KMS-11 (cell line): ENCODE data around the gene UQCRC1.

Experiments used
- H2AFZ ChIP-seq: fragments of 200-600 bp; sonication (generic); 2 replicates; pipeline ENCODE4 v1.6.1; 2016; ENCODE audit warnings: antibody characterized with exemption, mixed run types, low read depth
- H3K27ac ChIP-seq: fragments of 200-600 bp; sonication (generic); 2 replicates; pipeline ENCODE4 v1.6.1; 2016; ENCODE audit warnings: mild to moderate bottlenecking, mixed run types
- H3K27me3 ChIP-seq: fragments of 200-600 bp; sonication (generic); 2 replicates; pipeline ENCODE4 v1.6.1; 2017; ENCODE audit warnings: mild to moderate bottlenecking, low read depth, mixed run types, moderate library complexity; ENCODE audit not compliant: insufficient read depth
- H3K36me3 ChIP-seq: fragments of 200-600 bp; sonication (generic); 2 replicates; pipeline ENCODE4 v1.6.1; 2017; ENCODE audit warnings: mild to moderate bottlenecking, mixed run types; ENCODE audit not compliant: insufficient read depth
- H3K4me1 ChIP-seq: fragments of 200-600 bp; sonication (generic); 2 replicates; pipeline ENCODE4 v1.6.1; 2016; ENCODE audit warnings: mild to moderate bottlenecking, low read depth, mixed run types; ENCODE audit not compliant: poor library complexity, severe bottlenecking
- H3K4me2 ChIP-seq: fragments of 200-600 bp; sonication (generic); 2 replicates; pipeline ENCODE4 v1.7.0; 2016; ENCODE audit warnings: mild to moderate bottlenecking, mixed run types
- H3K4me3 ChIP-seq: fragments of 200-600 bp; sonication (generic); IDR thresholded peaks from 2 replicates; pipeline ENCODE4 v1.6.1; 2017; ENCODE audit warnings: low read depth, low read length, mixed read lengths; ENCODE audit not compliant: insufficient read depth
- H3K79me2 ChIP-seq: fragments of 200-600 bp; sonication (generic); 2 replicates; pipeline ENCODE4 v1.6.1; 2016; ENCODE audit warnings: low read depth, mixed run types; ENCODE audit not compliant: insufficient read depth
- H3K9ac ChIP-seq: fragments of 200-600 bp; sonication (generic); 2 replicates; pipeline ENCODE4 v1.6.1; 2016; ENCODE audit warnings: mild to moderate bottlenecking, mixed run types
- H4K20me1 ChIP-seq: fragments of 200-600 bp; sonication (generic); 2 replicates; pipeline ENCODE4 v1.6.1; 2016; ENCODE audit warnings: mild to moderate bottlenecking, mixed run types; ENCODE audit not compliant: insufficient read depth
- TF ChIP-seq, protein P1 (sequence below): fragments of 200-600 bp; sonication (generic); conservative IDR thresholded peaks from 2 replicates; pipeline ENCODE4 v1.6.1; 2017; ENCODE audit warnings: low read depth, mild to moderate bottlenecking, antibody characterized with exemption, low read length, moderate library complexity, mixed read lengths

The UQCRC1 gene

DNA sequence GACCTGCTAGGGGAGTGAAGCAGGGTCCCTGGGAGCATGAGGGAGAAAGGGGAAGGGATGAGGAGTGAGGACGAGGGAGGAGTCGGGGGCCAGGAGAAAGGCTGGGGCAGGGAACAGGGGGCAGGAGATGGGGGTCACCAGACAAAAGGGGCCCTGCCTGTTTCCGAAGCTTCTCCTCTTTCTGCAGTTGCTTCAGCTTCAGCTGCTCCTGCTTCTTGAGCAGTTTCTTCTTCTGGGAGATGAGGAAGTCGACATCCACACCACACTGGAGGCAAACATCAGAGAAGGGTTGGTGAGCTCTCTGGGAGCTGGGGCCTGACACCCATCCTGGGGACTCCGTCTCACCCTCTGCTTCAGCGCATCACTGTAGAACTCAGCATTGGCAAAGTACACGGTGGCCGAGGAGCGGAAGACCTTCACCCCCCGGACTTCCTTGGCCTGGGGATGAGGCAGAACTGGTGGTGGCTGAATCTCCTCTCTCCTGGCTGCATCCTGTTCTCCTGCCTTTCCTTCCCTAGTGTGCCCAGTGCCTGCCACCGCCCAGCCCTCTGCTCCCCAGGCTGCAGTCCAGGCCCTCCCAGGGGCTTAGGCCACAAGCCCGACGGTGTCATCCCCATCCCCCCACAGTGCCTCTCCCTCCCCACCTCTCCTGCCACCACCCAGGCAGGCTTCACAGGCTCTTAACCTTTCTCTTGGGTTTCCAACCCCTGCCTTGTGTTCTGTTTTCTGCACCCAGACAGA is 19.0 kb upstream of the UQCRC1 start:
- H3K4me1 ChIP-seq: no peaks in the 10 kb centered on the region
- no peak overlapping the region for H2AFZ ChIP-seq
- no peaks in the 10 kb centered on the region for H3K79me2 ChIP-seq
- TF ChIP-seq, protein P1, sequence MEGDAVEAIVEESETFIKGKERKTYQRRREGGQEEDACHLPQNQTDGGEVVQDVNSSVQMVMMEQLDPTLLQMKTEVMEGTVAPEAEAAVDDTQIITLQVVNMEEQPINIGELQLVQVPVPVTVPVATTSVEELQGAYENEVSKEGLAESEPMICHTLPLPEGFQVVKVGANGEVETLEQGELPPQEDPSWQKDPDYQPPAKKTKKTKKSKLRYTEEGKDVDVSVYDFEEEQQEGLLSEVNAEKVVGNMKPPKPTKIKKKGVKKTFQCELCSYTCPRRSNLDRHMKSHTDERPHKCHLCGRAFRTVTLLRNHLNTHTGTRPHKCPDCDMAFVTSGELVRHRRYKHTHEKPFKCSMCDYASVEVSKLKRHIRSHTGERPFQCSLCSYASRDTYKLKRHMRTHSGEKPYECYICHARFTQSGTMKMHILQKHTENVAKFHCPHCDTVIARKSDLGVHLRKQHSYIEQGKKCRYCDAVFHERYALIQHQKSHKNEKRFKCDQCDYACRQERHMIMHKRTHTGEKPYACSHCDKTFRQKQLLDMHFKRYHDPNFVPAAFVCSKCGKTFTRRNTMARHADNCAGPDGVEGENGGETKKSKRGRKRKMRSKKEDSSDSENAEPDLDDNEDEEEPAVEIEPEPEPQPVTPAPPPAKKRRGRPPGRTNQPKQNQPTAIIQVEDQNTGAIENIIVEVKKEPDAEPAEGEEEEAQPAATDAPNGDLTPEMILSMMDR: no peak
- H4K20me1 ChIP-seq: no peaks in the 10 kb centered on the region
- no peak overlapping the region for H3K4me3 ChIP-seq
- no peak overlapping the region for H3K4me2 ChIP-seq
- no peaks in the 10 kb centered on the region for H3K36me3 ChIP-seq
- no peak overlapping the region for H3K9ac ChIP-seq
- no peak overlapping the region for H3K27ac ChIP-seq
- no peaks in the 10 kb centered on the region for H3K27me3 ChIP-seq

DNA sequence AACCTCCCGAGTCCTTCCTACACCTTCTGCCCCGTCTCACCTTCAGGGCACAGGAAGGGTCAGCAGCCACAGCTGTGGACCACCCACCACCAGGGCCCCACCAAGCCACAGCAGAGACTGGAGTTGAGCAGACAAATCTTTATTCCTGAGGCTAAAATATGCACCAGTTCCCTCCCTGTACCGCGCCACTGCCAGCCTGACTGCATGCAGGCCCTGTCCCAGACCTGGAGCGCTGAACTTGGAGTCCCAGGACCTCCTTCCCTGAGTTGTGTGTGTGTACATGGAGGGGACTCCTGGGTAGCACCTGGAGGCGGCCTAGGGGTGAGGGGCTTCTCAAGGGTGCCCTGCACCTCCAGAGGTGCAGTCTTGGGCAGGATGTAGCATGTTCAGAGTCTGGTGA is 16.2 kb upstream of the UQCRC1 start:
- no peaks in the 10 kb centered on the region for H3K4me1 ChIP-seq
- H3K4me3 ChIP-seq: no peak overlapping the region
- no peaks in the 10 kb centered on the region for H3K79me2 ChIP-seq
- H4K20me1 ChIP-seq: no peaks in the 10 kb centered on the region
- H3K9ac ChIP-seq: no peak overlapping the region
- no peak overlapping the region for H3K4me2 ChIP-seq
- H2AFZ ChIP-seq: no peak overlapping the region
- TF ChIP-seq, protein P1: no peak
- no peak overlapping the region for H3K27ac ChIP-seq
- H3K27me3 ChIP-seq: no peaks in the 10 kb centered on the region
- no peaks in the 10 kb centered on the region for H3K36me3 ChIP-seq

DNA sequence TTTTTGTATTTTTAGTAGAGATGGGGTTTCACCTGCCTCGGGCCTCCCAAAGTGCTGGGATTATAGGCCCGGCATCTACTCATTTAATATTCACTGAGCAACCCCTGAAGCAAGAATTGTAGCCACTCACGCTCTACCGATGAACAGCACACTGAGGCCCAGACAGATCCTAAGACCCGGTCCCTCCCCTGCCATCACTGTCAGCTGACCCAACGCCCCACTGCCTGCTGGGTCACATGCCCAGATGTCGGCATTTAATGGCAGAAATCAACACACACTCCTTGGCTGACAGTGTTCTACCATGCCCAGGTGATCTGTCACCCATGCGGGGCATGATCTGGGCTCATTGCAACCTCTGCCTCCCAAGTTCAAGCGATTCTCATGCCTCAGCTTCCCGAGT is 15.3 kb upstream of the UQCRC1 start:
- TF ChIP-seq, protein P1: no peak
- Histone ChIP-seq H2AFZ (no peak overlapping the region), H3K4me2 (no peak overlapping the region), H3K27ac (no peak overlapping the region), H3K36me3 (no peaks in the 10 kb centered on the region), H4K20me1 (no peaks in the 10 kb centered on the region), H3K4me3 (no peak overlapping the region), H3K27me3 (no peaks in the 10 kb centered on the region), H3K9ac (no peak overlapping the region), H3K4me1 (no peaks in the 10 kb centered on the region), H3K79me2 (no peaks in the 10 kb centered on the region)

- TF ChIP-seq, protein P1: no peak
- Histone ChIP-seq H3K4me1 (no peaks in the 10 kb centered on the region), H3K9ac (no peak overlapping the region), H3K79me2 (no peaks in the 10 kb centered on the region), H3K36me3 (no peaks in the 10 kb centered on the region), H3K27ac (no peak overlapping the region), H3K4me3 (no peak overlapping the region), H3K27me3 (no peaks in the 10 kb centered on the region), H4K20me1 (no peaks in the 10 kb centered on the region), H2AFZ (no peak overlapping the region), H3K4me2 (no peak overlapping the region)
These were observed 14.6 kb upstream of the UQCRC1 start for GRCh38 chr3:48623851-48624547.
